Loucy (cell line): Measurements from ENCODE around the gene MPL.

ENCODE experiments used
- H2AFZ ChIP-seq: fragments of 200-600 bp; sonication (generic); 2 replicates; pipeline ENCODE4 v1.6.0; 2016; ENCODE audit warnings: antibody characterized with exemption, mild to moderate bottlenecking, low read length, moderate library complexity
- H3F3A ChIP-seq: fragments of 200-600 bp; 2 replicates; pipeline ENCODE4 v1.6.0; 2016; ENCODE audit warnings: antibody characterized with exemption, low read depth, mild to moderate bottlenecking
- H3K27me3 ChIP-seq: fragments of 200-600 bp; sonication (generic); 2 replicates; pipeline ENCODE4 v1.6.1; 2014; ENCODE audit warnings: low read length, mild to moderate bottlenecking; ENCODE audit not compliant: insufficient read depth, poor library complexity, severe bottlenecking
- H3K36me3 ChIP-seq: fragments of 200-600 bp; sonication (generic); 2 replicates; pipeline ENCODE4 v1.6.1; 2016; ENCODE audit warnings: low read length; ENCODE audit not compliant: insufficient read depth
- H3K4me1 ChIP-seq: fragments of 200-600 bp; sonication (generic); 2 replicates; pipeline ENCODE4 v1.5.1; 2014; ENCODE audit warnings: low read length, mild to moderate bottlenecking; ENCODE audit not compliant: insufficient read depth, poor library complexity, severe bottlenecking
- H3K4me2 ChIP-seq: fragments of 200-600 bp; sonication (generic); 2 replicates; pipeline ENCODE4 v1.6.0; 2014; ENCODE audit warnings: antibody characterized with exemption, low read length, low read depth, mild to moderate bottlenecking; ENCODE audit not compliant: poor library complexity, severe bottlenecking
- H3K4me3 ChIP-seq: fragments of 200-600 bp; sonication (generic); 2 replicates; pipeline ENCODE4 v1.5.1; 2014; ENCODE audit warnings: low read length, mild to moderate bottlenecking, mixed read lengths; ENCODE audit not compliant: poor library complexity, severe bottlenecking
- H3K79me2 ChIP-seq: fragments of 200-600 bp; sonication (generic); 2 replicates; pipeline ENCODE4 v1.6.1; 2014; ENCODE audit warnings: low read length; ENCODE audit not compliant: insufficient read depth
- H3K9ac ChIP-seq: fragments of 200-600 bp; sonication (generic); 2 replicates; pipeline ENCODE4 v1.6.0; 2014; ENCODE audit warnings: mild to moderate bottlenecking, low read depth, low read length, moderate library complexity; ENCODE audit not compliant: poor library complexity, severe bottlenecking
- H3K9me2 ChIP-seq: fragments of 200-600 bp; sonication (generic); replicated peaks from 2 replicates; pipeline ENCODE4 v1.6.1; 2016; ENCODE audit warnings: low read depth, low read length, mixed read lengths
- H3K9me3 ChIP-seq: fragments of 200-600 bp; sonication (generic); 2 replicates; pipeline ENCODE4 v1.6.1; 2014; ENCODE audit warnings: mild to moderate bottlenecking, antibody characterized with exemption, low read length, low read depth; ENCODE audit not compliant: insufficient read depth
- H4K20me1 ChIP-seq: fragments of 200-600 bp; sonication (generic); 2 replicates; pipeline ENCODE4 v1.6.0; 2014; ENCODE audit warnings: antibody characterized with exemption, low read length, mild to moderate bottlenecking; ENCODE audit not compliant: insufficient read depth, poor library complexity, severe bottlenecking
- EZH2phosphoT487 ChIP-seq: fragments of 200-600 bp; IDR thresholded peaks from 2 replicates; pipeline ENCODE4 v1.6.1; 2018; ENCODE audit warnings: antibody characterized with exemption, mild to moderate bottlenecking, moderate library complexity, borderline replicate concordance
- TF ChIP-seq, protein P1 (sequence below): fragments of 200-600 bp; sonication (generic); conservative IDR thresholded peaks from 2 replicates; pipeline ENCODE4 v1.5.1; 2014; ENCODE audit warnings: mild to moderate bottlenecking, antibody characterized with exemption, low read length

MPL gene

DNA sequence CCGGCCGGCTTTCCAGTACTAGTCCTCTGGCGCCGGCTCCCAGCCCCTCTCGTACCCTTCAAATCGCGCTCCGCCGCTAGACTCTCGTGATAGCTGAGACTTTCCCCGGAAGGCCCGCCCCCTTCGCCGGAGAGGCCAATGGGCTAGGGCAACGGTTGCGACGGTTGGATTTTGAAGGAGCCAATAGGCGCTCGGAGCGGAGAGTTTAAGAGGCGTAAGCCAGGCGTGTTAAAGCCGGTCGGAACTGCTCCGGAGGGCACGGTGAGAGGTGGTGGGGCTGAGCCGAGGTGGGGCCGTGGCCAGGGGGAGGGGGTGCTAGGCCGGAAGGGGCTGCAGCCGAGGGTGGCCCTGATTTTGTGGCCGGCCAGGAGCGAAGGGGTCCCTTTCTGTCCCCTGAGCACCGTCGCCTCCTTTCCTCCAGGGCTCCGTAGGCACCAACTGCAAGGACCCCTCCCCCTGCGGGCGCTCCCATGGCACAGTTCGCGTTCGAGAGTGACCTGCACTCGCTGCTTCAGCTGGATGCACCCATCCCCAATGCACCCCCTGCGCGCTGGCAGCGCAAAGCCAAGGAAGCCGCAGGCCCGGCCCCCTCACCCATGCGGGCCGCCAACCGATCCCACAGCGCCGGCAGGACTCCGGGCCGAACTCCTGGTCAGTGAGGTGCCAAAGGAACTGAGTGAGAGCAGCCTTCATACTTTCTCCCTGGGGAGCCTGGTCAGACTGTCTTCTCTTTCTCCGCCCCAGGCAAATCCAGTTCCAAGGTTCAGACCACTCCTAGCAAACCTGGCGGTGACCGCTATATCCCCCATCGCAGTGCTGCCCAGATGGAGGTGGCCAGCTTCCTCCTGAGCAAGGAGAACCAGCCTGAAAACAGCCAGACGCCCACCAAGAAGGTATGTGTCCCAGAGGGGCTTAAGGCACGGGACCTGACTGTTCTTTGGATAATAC is 21.4 kb downstream of the MPL start, which contains the start of gene CDC20:
Gene CDC20 (plus strand): TSS at position 236 of the 948 bp plus-strand sequence. CDS start 235 bp downstream, at position 471.
- Histone ChIP-seq H3K4me3 (peak within 1 kb of the TSS; percentile 95), H3K4me1 (peaks cover 29% of the 10 kb centered on the region), H3K4me2 (peak within 1 kb of the TSS; percentile 91), H3K27me3 (no peaks in the 10 kb centered on the region), H3K9ac (peak within 1 kb of the TSS; percentile 97), H2AFZ (peak within 1 kb of the TSS; percentile 97), H3K79me2 (peaks cover 37% of the 10 kb centered on the region), H3F3A (peaks cover 3% of the 10 kb centered on the region; the same call in 1 of the 2 replicates), H4K20me1 (peaks cover 18% of the 10 kb centered on the region), H3K9me3 (no peaks in the 10 kb centered on the region), H3K9me2 (no peaks in the 10 kb centered on the region), H3K36me3 (peaks cover 40% of the 10 kb centered on the region)
- TF ChIP-seq, protein P1, sequence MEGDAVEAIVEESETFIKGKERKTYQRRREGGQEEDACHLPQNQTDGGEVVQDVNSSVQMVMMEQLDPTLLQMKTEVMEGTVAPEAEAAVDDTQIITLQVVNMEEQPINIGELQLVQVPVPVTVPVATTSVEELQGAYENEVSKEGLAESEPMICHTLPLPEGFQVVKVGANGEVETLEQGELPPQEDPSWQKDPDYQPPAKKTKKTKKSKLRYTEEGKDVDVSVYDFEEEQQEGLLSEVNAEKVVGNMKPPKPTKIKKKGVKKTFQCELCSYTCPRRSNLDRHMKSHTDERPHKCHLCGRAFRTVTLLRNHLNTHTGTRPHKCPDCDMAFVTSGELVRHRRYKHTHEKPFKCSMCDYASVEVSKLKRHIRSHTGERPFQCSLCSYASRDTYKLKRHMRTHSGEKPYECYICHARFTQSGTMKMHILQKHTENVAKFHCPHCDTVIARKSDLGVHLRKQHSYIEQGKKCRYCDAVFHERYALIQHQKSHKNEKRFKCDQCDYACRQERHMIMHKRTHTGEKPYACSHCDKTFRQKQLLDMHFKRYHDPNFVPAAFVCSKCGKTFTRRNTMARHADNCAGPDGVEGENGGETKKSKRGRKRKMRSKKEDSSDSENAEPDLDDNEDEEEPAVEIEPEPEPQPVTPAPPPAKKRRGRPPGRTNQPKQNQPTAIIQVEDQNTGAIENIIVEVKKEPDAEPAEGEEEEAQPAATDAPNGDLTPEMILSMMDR = no peak
- no peak for TF ChIP-seq EZH2phosphoT487

DNA sequence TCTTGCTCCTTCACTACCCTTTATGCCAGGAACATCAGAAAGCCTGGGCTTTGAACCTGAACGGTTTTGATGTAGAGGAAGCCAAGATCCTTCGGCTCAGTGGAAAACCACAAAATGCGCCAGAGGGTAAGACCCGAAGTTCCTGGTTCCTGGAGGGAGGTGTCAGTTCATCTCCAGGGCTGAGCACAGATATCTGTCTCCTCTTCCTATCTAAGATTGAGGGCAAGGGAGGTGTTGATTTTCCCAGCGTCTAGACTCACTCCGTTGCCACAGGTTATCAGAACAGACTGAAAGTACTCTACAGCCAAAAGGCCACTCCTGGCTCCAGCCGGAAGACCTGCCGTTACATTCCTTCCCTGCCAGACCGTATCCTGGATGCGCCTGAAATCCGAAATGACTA is 22.1 kb downstream of the MPL start:
- H3K27me3 ChIP-seq = no peaks in the 10 kb centered on the region

DNA sequence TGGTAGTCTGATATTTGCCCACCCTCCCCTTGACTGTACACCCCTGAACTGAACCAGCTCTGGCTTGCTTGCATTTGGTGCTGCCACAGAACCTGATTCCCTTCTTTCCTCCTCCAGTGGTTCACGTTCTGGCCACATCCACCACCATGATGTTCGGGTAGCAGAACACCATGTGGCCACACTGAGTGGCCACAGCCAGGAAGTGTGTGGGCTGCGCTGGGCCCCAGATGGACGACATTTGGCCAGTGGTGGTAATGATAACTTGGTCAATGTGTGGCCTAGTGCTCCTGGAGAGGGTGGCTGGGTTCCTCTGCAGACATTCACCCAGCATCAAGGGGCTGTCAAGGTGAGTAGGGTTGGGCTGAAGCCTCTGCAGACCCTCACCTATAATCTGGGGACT is 23.0 kb downstream of the MPL start:
- peak overlapping the region; percentile 91 for H3K4me2 ChIP-seq
- H3K9ac ChIP-seq = peak overlapping the region; percentile 94
- peaks cover 23% of the 10 kb centered on the region for H4K20me1 ChIP-seq
- peaks cover 47% of the 10 kb centered on the region for H3K36me3 ChIP-seq
- H3K27me3 ChIP-seq = no peaks in the 10 kb centered on the region
- peaks cover 3% of the 10 kb centered on the region; the same call in 1 of the 2 replicates for H3F3A ChIP-seq
- no peak overlapping the region for H2AFZ ChIP-seq
- H3K4me1 ChIP-seq = peaks cover 31% of the 10 kb centered on the region
- no peaks in the 10 kb centered on the region for H3K9me2 ChIP-seq
- H3K79me2 ChIP-seq = peaks cover 47% of the 10 kb centered on the region
- TF ChIP-seq EZH2phosphoT487 = no peak
- TF ChIP-seq, protein P1 = no peak
- H3K4me3 ChIP-seq = peak overlapping the region; percentile 95
- no peaks in the 10 kb centered on the region for H3K9me3 ChIP-seq

More for the DNA sequence above, 22.1 kb downstream of the MPL start:
- peaks cover 18% of the 10 kb centered on the region for H4K20me1 ChIP-seq
- TF ChIP-seq, protein P1 = no peak
- no peak for TF ChIP-seq EZH2phosphoT487
- H3K9me2 ChIP-seq = no peaks in the 10 kb centered on the region
- H3K4me1 ChIP-seq = peaks cover 29% of the 10 kb centered on the region
- H3K9ac ChIP-seq = peak overlapping the region; percentile 94
- peaks cover 45% of the 10 kb centered on the region for H3K36me3 ChIP-seq
- H3K79me2 ChIP-seq = peaks cover 38% of the 10 kb centered on the region
- H3K4me3 ChIP-seq = peak overlapping the region; percentile 95
- no peak overlapping the region for H2AFZ ChIP-seq
- H3F3A ChIP-seq = peaks cover 3% of the 10 kb centered on the region; the same call in 1 of the 2 replicates
- H3K9me3 ChIP-seq = no peaks in the 10 kb centered on the region
- peak overlapping the region; percentile 91 for H3K4me2 ChIP-seq
